Neural cell (in vitro differentiated cells): ENCODE measurements around the gene ZNF648.

Experiments
- CTCF ChIP-seq: fragments of 450-650 bp; IDR thresholded peaks from 2 replicates; pipeline ENCODE4 v1.5.1; 2014; ENCODE audit warnings: antibody characterized with exemption, mild to moderate bottlenecking, moderate library complexity; ENCODE audit not compliant: poor library complexity, severe bottlenecking
- EP300 ChIP-seq: fragments of 450-650 bp; conservative IDR thresholded peaks from 2 replicates; pipeline ENCODE4 v1.6.1; 2014; ENCODE audit warnings: antibody characterized with exemption, mild to moderate bottlenecking, moderate library complexity; ENCODE audit not compliant: poor library complexity, severe bottlenecking
- EZH2 ChIP-seq: fragments of 200-600, 300-800 bp; shearing (Covaris generic), sonication (generic); IDR thresholded peaks from 2 replicates; pipeline ENCODE4 v1.6.1; 2014; ENCODE audit warnings: antibody characterized with exemption, low read length, borderline replicate concordance, mild to moderate bottlenecking; ENCODE audit not compliant: insufficient read depth, poor library complexity, severe bottlenecking
- RAD21 ChIP-seq: fragments of 450-650 bp; conservative IDR thresholded peaks from 2 replicates; pipeline ENCODE4 v1.6.1; 2014; ENCODE audit warnings: antibody characterized with exemption, mild to moderate bottlenecking, moderate library complexity
- SMC3 ChIP-seq: fragments of 450-650 bp; conservative IDR thresholded peaks from 2 replicates; pipeline ENCODE4 v1.6.1; 2014; ENCODE audit warnings: antibody characterized with exemption, mild to moderate bottlenecking, moderate library complexity; ENCODE audit not compliant: poor library complexity
- TAF1 ChIP-seq: IDR thresholded peaks from 2 replicates; pipeline ENCODE4 v1.6.1; 2012; ENCODE audit warnings: low read depth

- TF ChIP-seq CTCF: no peak
- TF ChIP-seq SMC3: no peak
- no peak for TF ChIP-seq EZH2
- no peak for TF ChIP-seq EP300
- TF ChIP-seq TAF1: no peak
- no peak for TF ChIP-seq RAD21
Observed at GRCh38 chr1:182091083-182091482, 29.6 kb upstream of the ZNF648 start.
